Measurements from ENCODE around the gene WLS.

Gene WLS

GRCh38 chr1:68227598-68227997 lies 4.7 kb downstream of the WLS start:
- no peak for FAIRE-seq

- FAIRE-seq = no peak
Measured at GRCh38 chr1:68225781-68226180, 6.5 kb downstream of the WLS start.

DNA sequence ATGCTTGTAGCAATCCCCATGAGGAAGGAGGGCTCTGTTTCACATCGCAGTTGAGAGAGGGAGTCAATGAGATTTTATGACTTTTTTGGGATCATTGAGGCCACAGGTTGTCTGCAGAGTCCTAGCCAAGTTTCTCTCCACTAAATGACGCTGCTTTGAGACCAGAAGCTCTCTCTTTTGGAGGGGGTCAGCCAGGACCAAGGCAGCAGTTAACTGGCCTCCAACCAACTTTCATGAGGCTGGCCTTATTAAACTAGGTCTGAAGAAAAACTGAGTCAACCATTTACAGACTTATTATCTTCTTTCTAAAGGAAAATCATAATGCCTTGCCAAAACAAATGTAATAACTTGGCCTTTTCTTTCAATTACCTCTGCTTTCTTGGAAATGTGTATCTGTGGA lies 8.6 kb downstream of the WLS start:
- FAIRE-seq = no peak

DNA sequence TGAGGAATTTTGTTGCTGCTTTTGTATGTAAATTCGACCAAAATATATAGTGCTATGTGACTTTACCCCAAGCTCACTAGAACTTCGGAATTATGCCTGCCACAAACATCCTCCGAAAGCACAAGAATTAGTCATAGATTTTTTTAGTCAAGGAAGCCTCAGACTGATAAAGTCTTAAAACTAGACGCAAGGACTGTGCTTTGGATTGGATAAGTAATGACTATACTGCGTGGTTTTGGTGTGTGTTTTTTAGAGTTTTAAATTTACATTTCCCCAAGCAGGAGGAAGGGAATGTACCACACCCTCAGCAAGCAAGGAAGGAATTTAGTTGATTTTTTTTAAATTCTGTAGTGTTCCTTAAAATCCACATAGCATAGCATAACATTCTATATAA lies 10.3 kb downstream of the WLS start:
- no peak for FAIRE-seq

DNA sequence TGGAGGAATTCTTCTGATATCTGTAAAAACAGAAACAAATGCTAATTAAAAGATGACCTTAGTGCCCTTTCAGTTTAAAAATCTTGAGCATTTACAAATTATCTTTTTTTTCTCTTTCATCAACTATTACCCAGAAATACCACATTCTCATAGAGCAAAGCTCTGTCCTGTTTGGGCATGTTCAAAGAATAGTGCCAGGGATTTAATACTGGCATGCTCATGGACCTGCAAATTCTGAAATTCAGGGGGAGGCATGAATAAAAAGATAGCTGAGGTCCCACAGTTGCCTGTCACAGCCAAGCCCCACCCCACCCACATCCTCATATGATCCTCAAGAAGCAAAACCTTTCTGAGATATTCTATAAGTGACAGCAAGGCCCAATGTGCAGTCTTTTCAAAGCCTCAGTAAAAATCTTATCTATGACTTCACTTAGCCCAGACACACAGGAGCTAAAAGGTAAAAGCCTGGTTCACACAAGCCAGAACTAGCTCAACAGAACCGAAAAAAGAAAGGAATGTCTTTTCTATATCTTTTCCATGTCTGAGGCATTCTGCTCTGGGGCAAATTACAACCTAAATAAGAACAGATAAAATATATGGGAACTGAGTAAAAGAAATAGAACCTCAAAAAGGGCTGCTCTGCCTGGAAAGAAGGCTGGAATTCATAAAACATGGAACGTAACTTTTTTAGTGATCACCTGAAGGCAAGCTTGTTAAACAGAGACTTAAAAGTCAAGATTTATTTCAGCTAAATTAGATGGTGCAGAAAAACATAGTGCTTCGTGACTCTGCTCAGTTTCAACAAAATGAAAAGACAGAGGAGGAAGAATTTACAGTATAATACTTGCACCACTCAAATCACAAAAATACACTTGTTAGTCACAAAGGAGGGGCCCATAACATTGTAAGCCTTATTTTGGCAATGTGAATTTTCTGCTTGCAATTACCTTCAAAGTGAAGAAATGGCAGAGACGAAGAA lies 11.0 kb downstream of the WLS start:
- FAIRE-seq = no peak

DNA sequence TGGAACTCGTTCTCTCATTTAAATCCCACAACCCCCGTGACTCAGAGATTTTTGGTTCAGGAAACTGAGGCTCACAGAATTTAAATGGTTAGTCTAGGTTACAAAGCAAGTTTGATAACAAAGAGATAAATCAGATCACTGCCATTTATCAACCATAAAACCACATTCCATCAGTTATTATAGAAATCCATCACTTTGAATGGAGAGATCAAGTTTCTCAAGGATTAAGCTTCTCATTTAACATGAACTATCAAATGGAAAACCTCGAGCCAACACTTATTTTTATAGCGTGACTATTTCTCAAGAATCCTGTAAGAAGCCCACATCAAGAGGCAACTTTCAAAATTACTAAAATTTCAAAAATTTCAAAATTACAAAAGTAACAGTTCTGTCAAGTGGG lies 11.9 kb downstream of the WLS start:
- FAIRE-seq = no peak

DNA sequence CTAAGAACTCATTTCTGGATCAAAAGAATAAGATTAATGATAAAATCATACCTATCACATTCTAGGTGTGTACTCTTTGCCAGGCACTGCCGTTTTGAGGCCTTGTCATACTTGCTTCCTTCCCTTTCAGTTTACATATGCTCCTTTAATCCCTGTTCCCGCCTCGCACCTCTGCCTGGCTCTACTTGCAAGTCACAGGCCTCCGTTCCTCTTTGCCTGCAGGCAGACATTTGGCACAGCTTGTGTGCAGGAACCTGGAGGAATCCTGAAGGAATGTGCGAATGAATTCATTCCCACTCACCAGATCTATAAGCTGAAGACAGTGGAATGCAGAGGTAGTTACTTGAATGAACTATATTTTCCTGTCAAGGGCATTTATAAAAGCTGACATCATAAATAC lies 13.8 kb downstream of the WLS start:
- no peak for FAIRE-seq

DNA sequence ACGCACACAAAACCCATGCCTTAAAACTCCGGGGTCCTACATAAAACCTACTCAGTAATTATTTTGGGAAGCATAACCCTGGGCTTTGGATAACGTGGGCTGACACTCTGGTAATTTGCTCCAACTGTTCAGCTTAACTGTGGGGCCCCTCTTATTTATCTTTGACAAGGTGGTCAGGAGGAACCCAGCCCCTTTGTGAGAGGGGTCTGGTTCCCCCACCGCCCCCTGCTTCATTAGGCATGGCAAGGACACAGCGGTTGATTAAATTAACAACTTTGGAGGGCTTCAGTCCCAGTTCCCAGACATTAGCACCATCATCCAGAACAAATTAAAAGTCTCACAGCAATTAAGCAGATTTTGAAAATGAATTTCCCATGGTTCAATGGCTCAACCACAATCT lies 14.7 kb downstream of the WLS start:
- no peak for FAIRE-seq

GRCh38 chr1:68217060-68217554 lies 15.2 kb downstream of the WLS start:
- no peak for FAIRE-seq

DNA sequence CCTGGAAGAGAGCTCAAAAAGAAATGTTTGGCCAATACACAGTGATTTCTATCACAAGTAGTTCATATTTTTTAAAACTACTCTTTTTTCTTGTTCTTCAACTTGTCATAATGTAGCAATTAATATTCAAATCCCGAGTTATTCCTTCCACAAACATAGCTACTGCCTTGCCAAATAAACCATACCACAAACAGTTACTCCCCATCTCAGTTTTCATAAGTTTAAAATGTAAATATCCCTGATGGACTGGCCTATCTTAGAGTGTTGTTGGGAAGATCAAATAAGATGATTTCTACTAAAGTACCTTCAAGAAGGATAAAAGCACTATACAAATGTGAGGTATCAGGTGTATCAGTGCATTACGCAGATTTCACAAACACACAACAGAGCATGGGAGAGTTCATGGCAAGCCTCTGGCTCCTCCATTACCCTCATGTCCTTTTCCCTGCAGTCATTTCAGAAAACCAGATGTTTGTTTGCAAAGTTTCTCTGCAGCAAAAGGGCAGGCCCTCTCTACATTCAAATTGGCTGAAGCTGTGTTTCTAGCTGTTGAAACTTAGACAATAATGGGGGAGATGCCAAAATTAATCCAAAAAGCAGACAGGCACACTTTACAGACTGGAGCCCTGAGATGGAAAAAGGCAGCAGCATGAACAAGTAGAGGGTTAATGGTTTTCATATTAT lies 16.1 kb downstream of the WLS start:
- no peak for FAIRE-seq

- FAIRE-seq = no peak
Measured at GRCh38 chr1:68213843-68214242, 18.5 kb downstream of the WLS start.

DNA sequence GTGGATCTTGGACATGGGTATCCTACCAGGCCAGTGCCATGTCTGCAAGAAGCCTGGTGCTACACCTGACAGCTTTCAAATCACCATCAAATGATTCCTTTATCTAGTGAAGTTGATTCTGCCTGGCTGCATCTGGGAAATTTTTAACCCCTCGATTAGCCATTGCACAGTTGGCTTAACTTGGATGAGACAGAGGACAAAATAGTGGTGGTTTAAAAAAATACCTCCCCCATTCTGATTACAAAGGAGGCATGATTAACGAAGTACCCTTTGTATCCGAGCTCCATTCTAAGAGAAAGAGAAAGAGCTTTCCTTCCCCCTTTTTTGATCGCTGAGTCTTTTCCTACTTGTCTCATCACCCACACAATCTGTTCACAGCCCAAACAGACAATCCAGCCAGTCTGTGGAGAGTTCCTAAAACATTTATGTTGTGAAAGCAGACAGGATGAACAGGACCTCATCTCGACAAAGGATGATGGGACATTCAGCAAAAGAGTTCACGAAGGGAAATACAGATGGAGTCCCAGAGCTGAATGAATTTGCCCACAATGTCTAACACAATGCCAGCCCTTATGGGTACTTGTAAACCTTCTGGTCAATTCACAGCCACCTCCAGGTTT lies 20.5 kb downstream of the WLS start:
- FAIRE-seq = no peak

DNA sequence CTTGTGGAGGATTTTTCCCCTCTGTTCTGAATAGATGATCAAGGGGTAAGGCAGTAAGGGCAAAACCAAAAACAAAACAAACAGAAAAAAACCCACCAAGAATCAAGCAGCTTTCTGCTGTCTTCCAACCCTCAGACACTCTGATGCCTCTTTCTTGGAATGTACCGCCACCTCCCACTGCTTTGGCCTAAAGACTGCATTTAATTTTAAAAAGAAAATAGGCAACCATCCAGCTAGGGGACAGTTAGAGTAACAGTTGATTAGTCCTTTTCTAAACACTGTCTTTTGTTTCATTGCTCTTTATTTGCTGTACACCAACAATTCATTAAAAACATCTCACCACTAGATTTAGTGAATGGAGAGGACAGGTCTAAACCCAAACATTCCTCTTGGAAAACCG lies 21.5 kb downstream of the WLS start:
- no peak for FAIRE-seq

GRCh38 chr1:68210027-68210426 lies 22.3 kb downstream of the WLS start:
- no peak for FAIRE-seq

- FAIRE-seq = no peak
Measured at GRCh38 chr1:68206848-68207689, 25.3 kb downstream of the WLS start.

- no peak for FAIRE-seq
Measured at GRCh38 chr1:68205794-68206358, 26.4 kb downstream of the WLS start.

- no peak for FAIRE-seq
Measured at GRCh38 chr1:68204977-68205630, 27.2 kb downstream of the WLS start.

GRCh38 chr1:68202239-68202832 lies 30.0 kb downstream of the WLS start:
- no peak for FAIRE-seq

DNA sequence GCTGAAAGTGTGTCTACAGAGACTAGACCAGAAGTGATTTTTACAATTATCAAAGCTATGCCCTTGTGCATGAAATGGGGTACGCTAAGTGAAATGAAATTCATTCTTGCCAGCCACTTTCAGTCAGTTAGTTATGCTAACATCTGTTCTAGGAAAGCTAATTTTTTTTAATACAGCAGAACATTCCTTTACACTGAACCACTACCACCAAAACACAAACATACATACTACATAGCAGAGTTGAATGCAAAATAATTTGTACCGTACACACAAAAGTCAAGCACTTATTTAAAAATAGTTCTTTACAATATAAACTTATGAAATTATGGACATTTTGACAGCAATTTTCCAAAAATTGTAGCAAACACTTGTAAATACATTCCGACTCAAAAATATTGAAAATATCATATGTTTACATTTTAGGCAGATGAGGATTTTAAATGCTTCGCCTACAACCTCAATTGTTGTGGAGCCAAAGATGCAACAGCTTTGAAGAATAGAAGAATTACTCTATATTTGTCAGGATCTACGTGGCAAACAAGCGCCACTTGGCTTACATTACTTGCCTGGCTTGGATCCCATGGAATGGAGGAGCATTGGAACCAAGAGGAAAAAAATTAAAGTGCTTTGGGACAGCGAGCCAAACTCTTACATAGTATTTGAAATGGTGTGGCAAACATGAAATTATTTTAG lies 30.6 kb downstream of the WLS start:
- FAIRE-seq = no peak

DNA sequence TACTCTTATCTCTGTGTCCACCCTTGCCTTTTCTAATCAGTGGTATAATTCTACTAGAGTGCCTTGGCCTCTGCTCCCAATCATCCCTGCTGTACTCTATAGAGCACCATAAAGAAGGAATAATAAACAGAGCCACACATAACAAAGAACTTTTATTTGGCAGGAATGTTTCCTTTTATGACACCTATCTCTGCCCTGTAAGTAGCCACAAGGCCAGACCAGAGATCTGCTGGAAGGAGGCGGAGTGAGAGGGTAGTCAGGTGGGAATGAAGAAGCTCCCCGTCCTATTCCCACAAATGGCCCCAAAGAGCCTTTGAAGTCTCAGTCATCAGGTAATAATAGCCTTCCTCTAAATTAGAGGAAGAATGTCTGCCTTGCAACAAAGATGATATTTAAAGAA lies 32.7 kb downstream of the WLS start:
- FAIRE-seq = no peak

DNA sequence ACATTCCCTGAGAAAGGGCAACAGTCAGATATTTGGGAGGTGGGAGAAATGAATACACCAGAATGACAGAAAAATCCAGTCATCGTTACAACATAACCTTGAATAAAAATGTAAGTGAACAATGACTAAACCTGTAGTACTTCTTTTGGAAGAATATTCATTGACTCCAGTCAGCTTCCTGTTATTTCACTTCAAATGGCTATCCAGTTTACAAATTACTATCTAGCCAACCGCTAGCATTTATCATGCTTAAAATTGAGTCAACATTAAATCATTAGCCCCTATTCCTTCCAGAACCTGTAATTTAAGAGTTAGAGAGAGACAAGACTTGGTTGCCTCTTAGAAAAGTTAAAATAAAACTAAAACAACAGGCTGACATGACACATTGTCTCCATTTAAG lies 33.6 kb downstream of the WLS start:
- no peak for FAIRE-seq

All from colon (tissue), 2 donors.